ENCODE results near the gene ARHGAP5.

DNA sequence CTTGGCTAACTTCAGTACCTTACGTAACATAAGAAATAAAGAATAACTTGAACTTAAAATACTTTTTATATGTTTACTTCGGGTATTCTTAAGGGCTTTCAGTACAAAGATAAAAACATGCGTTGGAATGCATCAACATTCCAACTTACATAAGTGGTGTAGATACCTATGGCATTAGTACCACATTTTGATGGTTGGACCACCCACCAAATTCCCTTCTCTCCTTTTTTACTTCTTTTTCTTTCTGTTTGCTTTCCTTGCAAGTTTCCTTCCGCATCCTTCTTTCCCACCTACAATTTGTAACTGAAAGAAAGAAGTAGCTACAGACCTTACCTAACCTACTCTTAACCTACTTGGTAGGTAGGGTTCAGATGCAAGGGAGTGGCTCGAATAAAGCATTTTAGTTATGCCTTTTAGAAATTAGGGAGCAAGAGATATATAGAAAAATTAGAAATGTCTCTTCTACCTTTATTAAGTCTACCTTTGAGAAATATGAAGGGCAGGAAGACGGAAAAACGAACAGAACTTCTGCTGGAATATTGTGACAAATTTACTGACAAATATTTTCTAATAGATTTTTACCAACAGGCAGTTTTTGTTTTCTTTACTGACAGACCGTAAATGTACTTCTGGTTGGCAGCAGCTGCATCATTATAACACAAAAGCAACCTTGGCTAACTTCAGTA, 2.1 kb upstream of the ARHGAP5 start:
- TF ChIP-seq POLR2A (IDR thresholded peaks at IDR 0.05; ENCODE audit: low read depth, low read length) (no peak), TAF1 (IDR thresholded peaks at IDR 0.05; ENCODE audit: borderline replicate concordance, low read depth, low read length) (no peak)

Measured in GM12892 (cell line).